A172 (cell line): Measurements from ENCODE around the gene CRYBB3. TPM values are rescaled to one million over a fixed set of nuclear protein-coding genes. Genes with fewer than 3 reads are reported as not detected.
A peak's percentile ranks its signal among the peaks of the same experiment; 100 is the strongest.

Source experiments
- DNase-seq: peaks from one replicate; pipeline ENCODE4 v3.0.0-alpha.2; 2015; ENCODE audit warnings: low spot score
- total RNA-seq: library from RNA; depleted of rRNA; stranded (reverse); fragments of >200 nt; shearing (Covaris generic); gene quantifications from 2 replicates; pipeline ENCODE4 v1.2.3, GENCODE V29; 2014; rRNA removed

Gene CRYBB3
- not detected in 2 replicates for total RNA-seq

- DNase-seq: no peak
Observed at GRCh38 chr22:25199731-25200520, at the start of gene CRYBB3. CRYBB3 (plus strand) TSS chr22:25199858; CDS start chr22:25201397, 1,539 bp downstream.

GRCh38 chr22:25153961-25154666 lies 45.5 kb upstream of the CRYBB3 start:
- peak; percentile 41 for DNase-seq

GRCh38 chr22:25154667-25154999 lies 45.0 kb upstream of the CRYBB3 start:
- no peak for DNase-seq

GRCh38 chr22:25156736-25157135 lies 42.9 kb upstream of the CRYBB3 start:
- no peak for DNase-seq

DNA sequence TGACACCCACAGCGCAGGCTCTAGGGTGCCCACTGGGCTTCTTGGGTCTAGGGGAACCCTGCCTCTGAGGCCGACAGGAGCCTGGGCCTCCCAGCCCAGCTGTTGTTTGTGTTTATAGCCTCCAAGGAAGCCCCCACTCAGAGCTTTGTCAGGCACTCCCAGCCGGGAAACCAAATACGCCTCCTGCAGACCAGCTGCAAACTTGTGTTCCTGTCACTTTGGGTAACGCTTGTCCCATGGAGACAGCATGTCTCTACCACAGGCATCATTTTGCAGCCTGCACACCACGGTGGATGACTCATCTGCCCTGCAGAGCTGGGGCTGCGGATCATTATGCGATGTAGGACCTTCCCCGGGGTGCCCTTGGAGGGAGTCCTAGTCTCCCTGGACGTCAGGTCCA lies 40.6 kb upstream of the CRYBB3 start:
- peak; percentile 43 for DNase-seq

- no peak for DNase-seq
Observed at GRCh38 chr22:25160120-25160996, 39.3 kb upstream of the CRYBB3 start.

DNA sequence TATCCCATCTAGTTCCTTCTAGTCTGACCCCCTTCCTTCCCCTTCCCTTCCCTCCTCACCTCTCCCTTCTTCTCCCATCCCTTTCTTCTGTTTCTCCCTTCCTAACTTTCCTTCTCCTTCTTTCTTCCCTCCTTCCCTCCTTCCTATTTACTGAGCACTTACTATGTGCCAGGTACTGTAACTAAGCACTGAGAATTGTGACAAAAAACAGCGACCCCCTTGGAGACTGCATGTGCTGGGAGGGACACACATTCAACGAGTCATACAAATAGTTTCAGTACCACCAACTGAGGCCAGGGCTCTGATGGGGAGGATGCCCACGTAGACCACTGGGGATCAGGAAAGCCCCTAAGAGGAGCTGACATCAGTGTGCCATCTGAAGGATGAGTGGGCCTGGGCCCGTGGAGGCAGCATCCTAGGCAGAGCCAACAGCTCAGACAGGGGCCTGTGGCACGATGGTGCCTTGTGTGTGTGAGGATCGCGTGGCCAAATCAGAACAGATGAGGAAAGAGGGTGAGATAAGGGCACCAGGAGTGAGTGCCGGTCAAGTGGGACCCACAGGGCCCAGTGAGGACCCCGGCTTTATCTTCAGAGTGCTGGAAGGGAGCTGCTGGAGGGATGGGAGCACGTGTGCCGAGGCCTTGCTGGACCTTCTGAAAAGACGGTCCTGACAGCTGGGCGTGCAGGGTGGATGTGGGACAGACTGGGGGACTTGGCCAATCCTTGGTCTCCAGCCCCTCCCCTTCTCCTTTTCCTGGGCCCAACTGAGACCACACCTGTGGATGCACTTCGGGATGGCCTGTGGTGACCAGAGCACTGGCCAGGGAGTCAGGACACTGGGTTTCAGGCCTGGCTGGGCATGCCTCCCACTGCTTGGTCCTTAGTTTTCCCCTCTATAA lies 38.4 kb upstream of the CRYBB3 start:
- no peak for DNase-seq

DNA sequence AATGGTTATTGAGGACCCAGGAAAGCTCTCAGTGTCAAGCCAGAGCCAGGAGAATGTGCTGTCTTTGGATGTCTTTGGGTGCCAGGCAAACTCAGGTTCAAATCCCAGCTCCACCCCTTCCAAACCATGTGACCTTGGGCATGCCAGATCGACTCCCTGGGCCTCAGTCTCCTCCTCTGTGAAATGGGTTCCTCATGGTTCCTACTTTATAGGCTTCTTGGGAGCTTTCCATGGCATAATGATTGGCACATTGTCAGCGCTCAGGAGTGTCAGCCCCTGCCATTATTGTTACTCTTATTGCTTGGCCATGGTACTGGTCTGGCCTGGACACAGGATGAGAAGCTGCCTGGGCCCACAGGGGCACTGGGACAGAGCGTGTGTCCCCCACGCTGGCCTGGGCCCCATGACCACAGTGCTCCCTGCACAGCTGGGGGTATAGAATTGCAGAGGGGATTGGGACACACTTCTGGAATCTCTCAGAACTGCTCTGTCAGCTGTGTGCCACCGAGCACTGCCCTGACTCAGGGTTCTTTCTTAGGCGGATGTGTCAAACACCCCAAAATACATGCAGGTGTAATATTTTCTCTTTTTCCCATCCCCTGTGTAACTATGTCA lies 37.6 kb upstream of the CRYBB3 start:
- DNase-seq: no peak

DNA sequence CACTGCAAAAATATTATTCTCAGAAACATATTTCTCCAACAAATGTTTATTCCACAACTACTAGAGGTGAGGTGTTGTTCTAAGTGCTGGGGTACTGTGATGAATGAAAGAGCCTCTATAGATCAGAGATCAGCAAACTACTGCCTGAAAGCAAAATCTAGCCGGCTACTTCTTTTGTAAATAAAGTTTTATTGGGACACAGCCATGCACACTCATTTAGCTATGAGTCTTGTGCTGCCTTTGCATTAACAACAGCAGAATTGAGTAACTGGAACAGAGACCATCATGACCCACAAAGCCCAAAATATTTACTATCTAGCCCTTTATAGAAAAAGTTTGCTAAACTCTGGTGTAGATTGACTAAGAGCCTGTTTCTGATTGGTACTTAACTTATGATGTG lies 37.1 kb upstream of the CRYBB3 start:
- no peak for DNase-seq

GRCh38 chr22:25165785-25166184 lies 33.9 kb upstream of the CRYBB3 start:
- no peak for DNase-seq

- no peak for DNase-seq
Observed at GRCh38 chr22:25166266-25167040, 33.2 kb upstream of the CRYBB3 start.

GRCh38 chr22:25167082-25167481 lies 32.6 kb upstream of the CRYBB3 start:
- DNase-seq: no peak

- no peak for DNase-seq
Observed at GRCh38 chr22:25167834-25168601, 31.6 kb upstream of the CRYBB3 start.

GRCh38 chr22:25169278-25170031 lies 30.2 kb upstream of the CRYBB3 start:
- no peak for DNase-seq

DNA sequence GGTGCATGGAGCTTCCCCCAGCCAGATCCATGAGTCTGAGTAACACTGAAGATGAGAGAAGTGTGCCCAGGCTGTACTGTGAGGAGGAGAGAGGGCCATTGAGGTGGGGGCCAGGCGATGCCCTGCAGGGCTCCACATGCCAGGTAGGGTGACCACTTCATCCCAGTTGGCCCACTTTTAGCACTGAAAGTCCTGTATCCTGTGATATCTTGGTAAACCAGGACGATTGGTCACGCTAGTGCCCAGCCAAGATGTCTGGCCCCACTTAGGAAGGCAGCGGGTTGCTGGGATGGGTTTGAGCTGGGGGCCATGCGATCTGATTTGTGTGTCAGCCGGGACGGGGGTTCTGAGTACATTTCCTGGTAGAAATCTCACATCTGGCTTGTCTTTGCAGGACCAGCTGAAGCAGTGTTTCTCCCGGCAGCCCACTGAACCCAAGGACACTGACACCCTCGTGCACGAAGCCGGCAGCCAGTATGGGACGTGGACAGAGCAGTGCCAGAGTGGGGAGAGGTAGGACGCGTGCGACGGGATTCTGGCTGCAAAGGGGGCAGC lies 29.2 kb upstream of the CRYBB3 start:
- DNase-seq: no peak

DNA sequence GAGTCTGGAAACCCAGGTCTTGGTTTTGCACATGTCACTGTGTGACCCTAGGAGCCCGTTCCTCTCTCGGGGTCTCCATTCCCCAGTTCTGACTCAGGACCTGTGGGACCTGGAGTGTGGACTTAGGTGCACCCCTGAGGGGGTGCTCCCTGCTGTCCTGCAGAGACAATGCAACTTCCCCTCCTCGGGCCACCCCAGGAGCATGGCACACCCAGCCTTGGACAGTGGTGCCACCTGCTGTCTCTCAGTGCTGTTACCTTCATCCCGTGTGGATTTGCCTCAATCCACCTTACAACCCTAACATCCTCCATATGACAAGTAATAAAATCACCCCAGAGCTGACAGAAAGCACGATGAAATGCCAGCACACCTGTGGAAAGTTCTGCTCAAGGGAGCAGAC lies 27.5 kb upstream of the CRYBB3 start:
- no peak for DNase-seq

DNA sequence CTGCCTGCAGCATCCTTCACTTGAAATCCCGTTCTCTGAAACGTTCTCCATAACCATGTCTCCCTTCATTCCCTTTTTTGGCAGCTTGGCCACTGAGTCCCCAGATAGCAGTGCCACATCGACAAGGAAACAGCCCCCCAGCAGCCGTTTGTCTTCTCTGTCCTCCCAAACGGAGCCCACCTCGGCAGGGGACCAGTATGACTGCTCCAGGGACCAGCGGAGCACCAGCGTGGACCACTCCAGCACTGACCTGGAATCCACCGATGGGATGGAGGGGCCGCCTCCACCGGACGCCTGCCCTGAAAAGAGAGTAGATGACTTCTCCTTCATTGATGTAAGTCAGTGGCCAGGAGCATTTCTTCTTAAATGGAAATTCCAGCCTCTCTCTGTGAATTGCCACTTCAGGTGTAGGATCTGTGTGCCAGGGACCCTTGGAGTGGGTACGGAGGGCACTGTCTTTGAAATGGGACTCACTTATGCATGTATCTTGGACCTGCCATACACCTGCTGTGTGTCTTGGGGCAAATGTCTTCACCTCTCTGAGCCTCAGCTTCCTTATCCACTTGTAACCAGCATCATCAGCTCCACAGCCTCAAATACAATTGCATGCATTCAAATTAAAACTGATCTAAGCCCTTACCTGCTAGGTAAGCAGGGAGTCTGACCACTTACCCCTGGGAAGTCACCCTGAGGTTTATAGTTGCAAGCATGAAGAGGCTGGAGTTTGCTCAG lies 25.3 kb upstream of the CRYBB3 start:
- DNase-seq: no peak
